K562 (cell line): Measurements from ENCODE around the gene SFXN5. TPM values are rescaled to one million over a fixed set of nuclear protein-coding genes. Genes with fewer than 3 reads are reported as not detected.

Experiments used
- ATAC-seq: fragments of 200-7000 bp; cut with Tn5 transposase; 3 replicates; pipeline ENCODE4 v1.9.1; 2020; ENCODE audit warnings: moderate library complexity
- BruUV-seq: library from RNA; stranded (reverse); fragments of 400-500 nt; replicated peaks from 2 replicates; lab custom pipeline; 2021; lab: Mats Ljungman, UMichigan
- CTCF ChIA-PET: fragments of 300-600 bp; formaldehyde crosslinking; extraction: SDS; loops from one replicate; lab custom pipeline; 2021; ENCODE audit warnings: low intra/inter-chr PET ratio; lab: Yijun Ruan, JAX
- POLR2A ChIA-PET: fragments of 300-600, 350-650 bp; sonication (Branson Sonifier 250); formaldehyde crosslinking; extraction: SDS; loops from one replicate; lab custom pipeline; 2021; ENCODE audit warnings: antibody characterized with exemption, inconsistent platforms; lab: Yijun Ruan, JAX
- DNase-seq, 4 experiments: peaks; one replicate each; pipeline versions ENCODE4 v3.0.0 to v3.0.0-alpha.2; 2011 to 2018; ENCODE audit warnings: low spot score in 3 of 4, mixed read lengths in 3 of 4; ENCODE audit errors: extremely low read depth in 1 of 4
- FAIRE-seq: peaks from 2 replicates; lab custom pipeline; 2011; peaks lifted over from hg19 to GRCh38; lab: Jason Lieb, UNC
- H2AFZ ChIP-seq: 2 replicates; pipeline ENCODE4 v1.6.0; 2011; ENCODE audit warnings: low read depth, low read length, control low read depth, inconsistent platforms
- H3K27ac ChIP-seq: fragments of 200-600 bp; 3 replicates; pipeline ENCODE4 v1.8.0; 2011; ENCODE audit warnings: low read depth, mild to moderate bottlenecking, control low read depth, inconsistent platforms, low read length, moderate library complexity, mixed read lengths; ENCODE audit errors: extremely low read depth
- H3K27me3 ChIP-seq, 2 experiments: fragments of 300-600 bp in 1 of 2; 2 replicates in 1 of 2; 3 replicates in 1 of 2; pipeline versions ENCODE4 v1.6.0 to v1.8.0; 2011; ENCODE audit warnings: inconsistent platforms in 2 of 2, low read length in 2 of 2, mild to moderate bottlenecking in 1 of 2, mixed read lengths in 1 of 2, moderate library complexity in 1 of 2; ENCODE audit not compliant: control insufficient read depth in 2 of 2, insufficient read depth in 2 of 2
- H3K36me3 ChIP-seq: fragments of 300-600 bp; 3 replicates; pipeline ENCODE4 v1.8.0; 2011; ENCODE audit warnings: mild to moderate bottlenecking, low read length, inconsistent platforms; ENCODE audit not compliant: control insufficient read depth, insufficient read depth
- H3K4me1 ChIP-seq, 2 experiments: fragments of 200-600 bp in 1 of 2; replicated peaks in 1 of 2; 2 replicates in 1 of 2; 3 replicates in 1 of 2; pipeline versions ENCODE4 v1.5.1 to v1.8.0; 2011; ENCODE audit warnings: inconsistent platforms in 2 of 2, low read length in 2 of 2, mild to moderate bottlenecking in 1 of 2, mixed read lengths in 1 of 2, moderate library complexity in 1 of 2; ENCODE audit not compliant: control insufficient read depth in 2 of 2, insufficient read depth in 2 of 2
- H3K4me2 ChIP-seq: 2 replicates; pipeline ENCODE4 v1.6.1; 2011; ENCODE audit warnings: low read length, control low read depth, inconsistent platforms, mixed read lengths; ENCODE audit not compliant: insufficient read depth
- H3K4me3 ChIP-seq: fragments of 200-600 bp; sonication (generic), shearing (Covaris generic); 2 replicates; pipeline ENCODE4 v1.5.1; 2016; ENCODE audit warnings: control low read depth, inconsistent platforms
- H3K79me2 ChIP-seq: fragments of 200-600 bp; 3 replicates; pipeline ENCODE4 v1.8.0; 2011; ENCODE audit warnings: low read length, inconsistent platforms; ENCODE audit not compliant: control insufficient read depth, insufficient read depth
- H3K9ac ChIP-seq, 2 experiments: 2 replicates each; pipeline versions ENCODE4 v1.6.0 to v1.6.1; 2011; ENCODE audit warnings: low read depth in 2 of 2, low read length in 2 of 2, control low read depth in 1 of 2, inconsistent platforms in 1 of 2, mild to moderate bottlenecking in 1 of 2, mixed read lengths in 1 of 2; ENCODE audit not compliant: insufficient read depth in 1 of 2
- H3K9me1 ChIP-seq: one replicate; pipeline ENCODE4 v1.6.0; 2011; ENCODE audit warnings: inconsistent platforms, mild to moderate bottlenecking, low read length, moderate library complexity; ENCODE audit not compliant: control insufficient read depth, insufficient read depth
- H3K9me3 ChIP-seq: replicated peaks from 2 replicates; pipeline ENCODE4 v1.5.1; 2011; ENCODE audit warnings: low read depth, low read length, inconsistent platforms; ENCODE audit not compliant: control insufficient read depth, insufficient read depth
- H4K20me1 ChIP-seq: replicated peaks from 2 replicates; pipeline ENCODE4 v1.6.1; 2011; ENCODE audit warnings: low read length, inconsistent platforms, mixed read lengths; ENCODE audit not compliant: control insufficient read depth, insufficient read depth
- FOXO4 ChIP-seq: fragments of 450-650 bp; formaldehyde crosslinking; IDR thresholded peaks from 2 replicates; pipeline ENCODE4 v1.4.0; 2020; ENCODE audit warnings: mild to moderate bottlenecking, moderate library complexity
- GMEB1 ChIP-seq: fragments of 250-450 bp; sonication (Bioruptor Pico); IDR thresholded peaks from 2 replicates; pipeline ENCODE4 v1.4.0; 2020; ENCODE audit warnings: mild to moderate bottlenecking
- MTA3 ChIP-seq: fragments of 450-650 bp; formaldehyde crosslinking; IDR thresholded peaks from 2 replicates; pipeline ENCODE4 v1.6.1; 2017; ENCODE audit warnings: mild to moderate bottlenecking, borderline replicate concordance
- NFATC3 ChIP-seq: fragments of 450-650 bp; IDR thresholded peaks from 2 replicates; pipeline ENCODE4 v1.6.1; 2017; ENCODE audit warnings: mild to moderate bottlenecking
- NFIC ChIP-seq: fragments of 450-650 bp; IDR thresholded peaks from 2 replicates; pipeline ENCODE4 v1.6.1; 2017; ENCODE audit warnings: mild to moderate bottlenecking, inconsistent platforms
- POLR2B ChIP-seq: fragments of 450-650 bp; IDR thresholded peaks from 2 replicates; pipeline ENCODE4 v1.6.1; 2018; ENCODE audit warnings: low read depth; ENCODE audit not compliant: partially characterized antibody
- POLR2G ChIP-seq: fragments of 200-400 bp; formaldehyde crosslinking; IDR thresholded peaks from 2 replicates; pipeline ENCODE4 v1.6.1; 2017; ENCODE audit warnings: low read depth, mild to moderate bottlenecking, antibody characterized with exemption, low read length, moderate library complexity
- SRF ChIP-seq, 2 experiments: fragments of 250-450, 450-650 bp in 1 of 2; sonication (Bioruptor Pico) in 1 of 2; sonication (generic) in 1 of 2; formaldehyde crosslinking; IDR thresholded peaks; 2 replicates each; pipeline versions ENCODE4 v1.5.0 to v1.5.1; 2020 to 2022; ENCODE audit warnings: mild to moderate bottlenecking in 1 of 2, missing genetic modification reagents in 1 of 2
- STAT6 ChIP-seq: sonication (generic); formaldehyde crosslinking; IDR thresholded peaks from 2 replicates; pipeline ENCODE4 v1.8.1; 2023; ENCODE audit warnings: mild to moderate bottlenecking, missing genetic modification reagents
- TAF7 ChIP-seq: fragments of 450-650 bp; IDR thresholded peaks from 2 replicates; pipeline ENCODE4 v1.6.1; 2016; ENCODE audit warnings: missing genetic modification characterization, missing compliant biosample characterization
- TEAD2 ChIP-seq: fragments of 450-650 bp; IDR thresholded peaks from 2 replicates; pipeline ENCODE4 v1.6.1; 2016; ENCODE audit warnings: missing genetic modification characterization, control low read depth, missing compliant biosample characterization
- ZFPM2 ChIP-seq: fragments of 250-450 bp; sonication (Bioruptor Pico); IDR thresholded peaks from 2 replicates; pipeline ENCODE4 v1.5.1; 2022; ENCODE audit warnings: mild to moderate bottlenecking
- ZNF133 ChIP-seq: fragments of 250-450 bp; sonication (Bioruptor Pico); IDR thresholded peaks from 2 replicates; pipeline ENCODE4 v1.4.0; 2020; ENCODE audit warnings: mild to moderate bottlenecking
- ZNF23 ChIP-seq: fragments of 250-450 bp; sonication (Bioruptor Pico); IDR thresholded peaks from 2 replicates; pipeline ENCODE4 v1.4.0; 2020; ENCODE audit warnings: mild to moderate bottlenecking
- WGBS: fragments of 100-300 bp; shearing (Covaris generic); methylation state at CpG from one replicate; pipeline ENCODE4 v1.1.6; 2016; ENCODE audit warnings: low coverage, mixed read lengths; ENCODE audit not compliant: insufficient coverage; ENCODE audit errors: missing lambda C conversion rate; 5-methylcytosine and 5-hydroxymethylcytosine counted together
- in situ Hi-C: fragments of 300-500 bp; cut with MboI; formaldehyde crosslinking; loops from 4 replicates; pipeline ENCODE4 v1.15.0; 2018; ENCODE audit warnings: inconsistent platforms, mixed read lengths
- intact Hi-C: fragments of 100-400 bp; cut with micrococcal nuclease; formaldehyde crosslinking; loops from 2 replicates; pipeline ENCODE4 v1.14.2; 2022
- polyA plus RNA-seq, 8 experiments: library from polyadenylated mRNA; depleted of rRNA in 4 of 8; stranded (reverse) in 5 of 8; unstranded in 3 of 8; fragments of >200 nt; fragmentation: Nextera tagmentation in 2 of 8; fragmentation: Illumina TruSeq in 1 of 8; extraction: Ambion mirVana in 2 of 8; extraction: Trizol in 1 of 8; gene quantifications; 2 replicates each; pipeline versions ENCODE4 v1.2.1 to v1.2.3, GENCODE V29; 2011 to 2014; ENCODE audit warnings: inconsistent platforms in 1 of 8, missing spikeins in 1 of 8
- total RNA-seq, 7 experiments: library from RNA; depleted of rRNA in 6 of 7; stranded (reverse); fragments of >200 nt in 6 of 7; fragmentation: Illumina TruSeq in 2 of 7; extraction: Trizol in 2 of 7; gene quantifications; 2 replicates each; pipeline versions ENCODE4 v1.2.1 to v1.2.3, GENCODE V29; 2011 to 2021; ENCODE audit warnings: low replicate concordance in 1 of 7

The SFXN5 gene
- total and polyA plus RNA-seq, 9 of the 15 experiments (the other 6 are each of a cell fraction or from before 2014, with no cell fraction given) = 8.3 to 22.6 (median 16.0) TPM

- no peak overlapping the region for H3K27ac ChIP-seq
- H3K4me1 ChIP-seq = peaks cover 0 to 53% of the 10 kb centered on the region in 2 experiments; a peak in 3 of 5 replicates
- H3K9me3 ChIP-seq = no peaks in the 10 kb centered on the region
- TF ChIP-seq ZNF133 (CRISPR knock-in tag) (no peak), SRF (CRISPR knock-in tag; IDR thresholded peaks at IDR 0.05) (no peak), POLR2B (no peak), GMEB1 (no peak), TAF7 (tag) (no peak), MTA3 (no peak), ZFPM2 (CRISPR knock-in tag) (no peak), TEAD2 (tag) (no peak), FOXO4 (CRISPR knock-in tag) (no peak), ZNF23 (CRISPR knock-in tag) (no peak), STAT6 (CRISPR knock-in tag) (no peak), NFATC3 (no peak), POLR2G (no peak), NFIC (no peak)
- intact Hi-C loops (no loop called here), in situ Hi-C loops (no loop called here)
- H4K20me1 ChIP-seq = peaks cover 32% of the 10 kb centered on the region; the same call in 1 of the 2 replicates
- no peak overlapping the region for H3K4me3 ChIP-seq
- no peaks in the 10 kb centered on the region for H3K36me3 ChIP-seq
- BruUV-seq = no TSS peak
- DNase-seq = no peak
- H3K9ac ChIP-seq = peak overlapping the region in 1 of 2 experiments; percentile 83; a peak in 2 of 4 replicates
- ChIA-PET POLR2A (interaction anchor here (1.1 kb wide), 1 partner anchor 25 kb away, joined by 3 read pairs; no protein-coding TSS in a partner anchor), CTCF (no interaction called here)
- no peak for ATAC-seq
- H2AFZ ChIP-seq = peak overlapping the region; percentile 84
- H3K79me2 ChIP-seq = no peaks in the 10 kb centered on the region
- peaks cover 66 to 74% of the 10 kb centered on the region in 2 experiments for H3K27me3 ChIP-seq
- no peak for FAIRE-seq
- WGBS = 68% methylated on average over 15 of the region's 29 CpGs
- no peaks in the 10 kb centered on the region for H3K9me1 ChIP-seq
- H3K4me2 ChIP-seq = peak overlapping the region; percentile 54
Measured at GRCh38 chr2:72916743-72917137, 154.8 kb downstream of the SFXN5 start.
